IMR-90 (cell line): ENCODE results near the gene CHRNA7. TPM values are rescaled to one million over a fixed set of nuclear protein-coding genes. Genes with fewer than 3 reads are reported as not detected.

Source experiments
- ATAC-seq: fragments of 200-7000 bp; cut with Tn5 transposase; 2 replicates; pipeline ENCODE4 v1.9.1; 2020; ENCODE audit warnings: low read depth, mild to moderate bottlenecking, moderate library complexity
- BruUV-seq: library from RNA; stranded (reverse); fragments of 400-500 nt; replicated peaks from 2 replicates; lab custom pipeline; 2021; lab: Mats Ljungman, UMichigan
- CTCF ChIA-PET: fragments of 300-600 bp; formaldehyde crosslinking; extraction: SDS; loops from one replicate; lab custom pipeline; 2021; ENCODE audit warnings: antibody characterized with exemption; lab: Yijun Ruan, JAX
- POLR2A ChIA-PET: fragments of 300-600 bp; sonication (Branson Sonifier 250); formaldehyde crosslinking; loops from one replicate; lab custom pipeline; 2022; ENCODE audit warnings: antibody characterized with exemption; ENCODE audit not compliant: unreplicated experiment; lab: Charles Lee
- DNase-seq: peaks from one replicate; pipeline ENCODE4 v3.0.0; 2013
- H2AFZ ChIP-seq: replicated peaks from 2 replicates; pipeline ENCODE3; 2013; ENCODE audit warnings: low read length, mild to moderate bottlenecking; ENCODE audit not compliant: poor library complexity
- H2AK5ac ChIP-seq: 2 replicates; pipeline ENCODE4 v1.6.1; 2013; ENCODE audit warnings: low read depth, low read length, inconsistent platforms
- H2AK9ac ChIP-seq: replicated peaks from 2 replicates; pipeline ENCODE3; 2013; ENCODE audit warnings: mild to moderate bottlenecking, low read depth, low read length, moderate library complexity; ENCODE audit not compliant: poor library complexity
- H2BK120ac ChIP-seq: 2 replicates; pipeline ENCODE4 v1.6.1; 2013; ENCODE audit warnings: low read depth, low read length, inconsistent platforms
- H2BK15ac ChIP-seq: 3 replicates; pipeline ENCODE4 v1.6.1; 2013; ENCODE audit warnings: low read depth, low read length, inconsistent platforms
- H2BK20ac ChIP-seq: 2 replicates; pipeline ENCODE4 v1.6.1; 2013; ENCODE audit warnings: low read depth, mild to moderate bottlenecking, inconsistent platforms, low read length, moderate library complexity
- H2BK5ac ChIP-seq: 2 replicates; pipeline ENCODE4 v1.6.1; 2013; ENCODE audit warnings: mild to moderate bottlenecking, low read depth, low read length, inconsistent platforms; ENCODE audit not compliant: poor library complexity, severe bottlenecking
- H3K14ac ChIP-seq: replicated peaks from 2 replicates; pipeline ENCODE4 v1.6.1; 2013; ENCODE audit warnings: low read depth, low read length, inconsistent platforms
- H3K18ac ChIP-seq: 2 replicates; pipeline ENCODE4 v1.6.1; 2013; ENCODE audit warnings: low read depth, low read length, control low read depth
- H3K23ac ChIP-seq: 2 replicates; pipeline ENCODE4 v1.6.1; 2013; ENCODE audit warnings: low read depth, low read length, inconsistent platforms
- H3K27ac ChIP-seq: 2 replicates; pipeline ENCODE4 v1.5.1; 2013; ENCODE audit warnings: mild to moderate bottlenecking, control low read depth, low read length; ENCODE audit not compliant: insufficient read depth
- H3K27me3 ChIP-seq: 2 replicates; pipeline ENCODE4 v1.6.1; 2013; ENCODE audit warnings: low read length; ENCODE audit not compliant: control insufficient read depth, insufficient read depth
- H3K36me3 ChIP-seq: 2 replicates; pipeline ENCODE4 v1.6.1; 2013; ENCODE audit warnings: low read length, mixed read lengths; ENCODE audit not compliant: control insufficient read depth, insufficient read depth
- H3K4ac ChIP-seq: 2 replicates; pipeline ENCODE4 v1.6.1; 2013; ENCODE audit warnings: low read depth, low read length, inconsistent platforms
- H3K4me1 ChIP-seq: 2 replicates; pipeline ENCODE4 v1.6.1; 2013; ENCODE audit warnings: low read length, mixed read lengths; ENCODE audit not compliant: control insufficient read depth, insufficient read depth
- H3K4me2 ChIP-seq: 2 replicates; pipeline ENCODE4 v1.6.1; 2013; ENCODE audit warnings: low read depth, mild to moderate bottlenecking, control low read depth, low read length, moderate library complexity
- H3K4me3 ChIP-seq: 2 replicates; pipeline ENCODE4 v1.5.1; 2013; ENCODE audit warnings: low read depth, mild to moderate bottlenecking, control low read depth, low read length, moderate library complexity; ENCODE audit not compliant: insufficient read depth
- H3K56ac ChIP-seq: 2 replicates; pipeline ENCODE4 v1.6.1; 2013; ENCODE audit warnings: low read length, inconsistent platforms; ENCODE audit not compliant: insufficient read depth; ENCODE audit errors: extremely low read depth
- H3K79me1 ChIP-seq, 2 experiments: 2 replicates each; pipeline ENCODE4 v1.6.1; 2013; ENCODE audit warnings: low read length in 2 of 2, inconsistent platforms in 1 of 2, low read depth in 1 of 2
- H3K9ac ChIP-seq: 2 replicates; pipeline ENCODE4 v1.6.1; 2013; ENCODE audit warnings: low read depth, low read length, control low read depth
- H3K9me1 ChIP-seq: 2 replicates; pipeline ENCODE4 v1.6.1; 2013; ENCODE audit warnings: low read length, inconsistent platforms; ENCODE audit not compliant: insufficient read depth
- H3K9me3 ChIP-seq: 2 replicates; pipeline ENCODE4 v1.6.1; 2013; ENCODE audit warnings: low read length; ENCODE audit not compliant: control insufficient read depth, insufficient read depth
- H4K20me1 ChIP-seq: 2 replicates; pipeline ENCODE4 v1.6.1; 2013; ENCODE audit warnings: low read length, inconsistent platforms; ENCODE audit not compliant: insufficient read depth
- H4K5ac ChIP-seq: 2 replicates; pipeline ENCODE4 v1.6.1; 2013; ENCODE audit warnings: mild to moderate bottlenecking, low read depth, low read length, control low read depth
- H4K8ac ChIP-seq, 2 experiments: 2 replicates each; pipeline ENCODE4 v1.6.1; 2013; ENCODE audit warnings: low read depth in 2 of 2, low read length in 2 of 2, control low read depth in 1 of 2, inconsistent platforms in 1 of 2
- H4K91ac ChIP-seq: 2 replicates; pipeline ENCODE4 v1.6.1; 2013; ENCODE audit warnings: low read depth, low read length, inconsistent platforms; ENCODE audit not compliant: insufficient read depth
- FOS ChIP-seq: fragments of 150-350 bp; IDR thresholded peaks from 2 replicates; pipeline ENCODE4 v1.6.1; 2016; ENCODE audit warnings: low read depth, low read length
- MAFK ChIP-seq: IDR thresholded peaks from 2 replicates; pipeline ENCODE4 v1.6.1; 2012; ENCODE audit warnings: low read depth, low read length, improper control_type of control experiment
- MAZ ChIP-seq: IDR thresholded peaks from 2 replicates; pipeline ENCODE4 v1.6.1; 2012; ENCODE audit warnings: low read depth, mild to moderate bottlenecking, low read length, improper control_type of control experiment, moderate library complexity, borderline replicate concordance
- MXI1 ChIP-seq: IDR thresholded peaks from 2 replicates; pipeline ENCODE4 v1.6.1; 2012; ENCODE audit warnings: low read depth, mild to moderate bottlenecking, low read length, moderate library complexity, borderline replicate concordance
- NFE2L2 ChIP-seq: fragments of 150-350 bp; IDR thresholded peaks from 2 replicates; pipeline ENCODE4 v1.6.1; 2016; ENCODE audit warnings: low read depth, mild to moderate bottlenecking, low read length
- whole genome bisulfite sequencing, 2 experiments: methylation state at CpG; one replicate each; pipeline versions ENCODE4 v1.1.5 to v1.1.7; 2013; ENCODE audit warnings: missing lambda C conversion rate in 2 of 2; ENCODE audit not compliant: insufficient read length in 1 of 2; ENCODE audit errors: extremely low coverage in 2 of 2; 5-methylcytosine and 5-hydroxymethylcytosine counted together
- dilution Hi-C: fragments of 300-500 bp; cut with HindIII; formaldehyde crosslinking; loops from one replicate; pipeline ENCODE4 v1.14.3; 2018; ENCODE audit warnings: low sequenced_read_pairs; ENCODE audit not compliant: unreplicated experiment
- in situ Hi-C: fragments of 300-500 bp; cut with MboI; formaldehyde crosslinking; loops from 3 replicates; pipeline ENCODE4 v1.14.3; 2019; ENCODE audit warnings: low sequenced_read_pairs, inconsistent platforms, mixed read lengths
- intact Hi-C: fragments of 100-400 bp; cut with micrococcal nuclease; formaldehyde crosslinking; loops from 2 replicates; pipeline ENCODE4 v1.10.0; 2022
- microRNA-seq, 2 experiments: library from miRNA; stranded (forward) in 1 of 2; unstranded in 1 of 2; fragments of 10-50 nt in 1 of 2; fragments of <30 nt in 1 of 2; gene quantifications in 1 of 2; microRNA quantifications in 1 of 2; one replicate each; pipeline versions ENCODE3 to v1.1.0; 2013 to 2020; ENCODE audit not compliant: insufficient read depth in 1 of 2, insufficient read length in 1 of 2, unreplicated experiment in 1 of 2
- polyA plus RNA-seq, 3 experiments: library from polyadenylated mRNA; depleted of rRNA; stranded (reverse); fragments of >200 nt; gene quantifications; 2 replicates each; pipeline ENCODE4 v1.2.3, GENCODE V29; 2012; ENCODE audit warnings: low replicate concordance in 1 of 3
- small RNA-seq, 5 experiments: library from RNA; depleted of rRNA; stranded (forward); fragments of <200 nt; gene quantifications; one replicate each; pipeline ENCODE3, GENCODE V24; 2012
- total RNA-seq: library from RNA; depleted of rRNA; stranded (reverse); fragments of >200 nt; gene quantifications from 2 replicates; pipeline ENCODE4 v1.2.3, GENCODE V29; 2012; rRNA removed

Gene CHRNA7
- total and polyA plus RNA-seq, 2 of the 4 experiments (the other 2 are of a cell fraction), result 0.10 TPM; not detected in 1

DNA sequence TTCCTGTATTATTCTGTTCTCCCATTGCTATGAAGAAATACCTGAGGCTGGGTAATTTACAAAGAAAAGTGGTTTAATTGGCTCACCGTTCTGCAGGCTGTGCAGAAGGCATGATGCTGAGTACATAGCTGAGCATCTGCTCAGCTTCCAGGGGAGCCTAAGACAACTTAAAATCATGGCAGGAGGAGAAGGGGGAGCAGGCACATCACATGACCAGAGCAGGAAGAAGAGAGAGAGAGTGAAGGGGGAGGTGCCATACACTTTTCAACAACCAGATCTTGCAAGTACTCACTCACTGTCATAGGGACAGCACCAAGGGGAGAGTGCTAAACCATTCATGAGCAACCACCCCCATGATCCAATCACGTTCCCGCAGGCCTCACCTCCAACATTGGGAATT, 188.4 kb downstream of the CHRNA7 start:
- no peaks in the 10 kb centered on the region for H3K36me3 ChIP-seq
- no peak overlapping the region for H3K23ac ChIP-seq
- no peaks in the 10 kb centered on the region for H3K27me3 ChIP-seq
- intact Hi-C loops, result no loop called here
- BruUV-seq, result no TSS peak
- no peak overlapping the region for H4K8ac ChIP-seq
- H2BK15ac ChIP-seq, result no peak overlapping the region
- H3K56ac ChIP-seq, result no peak overlapping the region
- H4K20me1 ChIP-seq, result no peaks in the 10 kb centered on the region
- H3K9me1 ChIP-seq, result no peaks in the 10 kb centered on the region
- no peaks in the 10 kb centered on the region for H3K9me3 ChIP-seq
- in situ Hi-C loops, result no loop called here
- no peak overlapping the region for H2AK5ac ChIP-seq
- TF ChIP-seq FOS, result no peak
- TF ChIP-seq MXI1, result no peak
- TF ChIP-seq MAFK, result no peak
- no peak for TF ChIP-seq MAZ
- no peak for TF ChIP-seq NFE2L2
- H2AFZ ChIP-seq, result no peak overlapping the region
- H3K4ac ChIP-seq, result no peak overlapping the region
- no peak overlapping the region for H2AK9ac ChIP-seq
- H3K27ac ChIP-seq, result no peak overlapping the region
- no peaks in the 10 kb centered on the region for H3K79me1 ChIP-seq
- POLR2A ChIA-PET, result no interaction called here
- no peak overlapping the region for H2BK20ac ChIP-seq
- no peak overlapping the region for H3K18ac ChIP-seq
- DNase-seq (no peak), ATAC-seq (no peak)
- H2BK120ac ChIP-seq, result no peak overlapping the region
- H4K5ac ChIP-seq, result no peak overlapping the region
- no peak overlapping the region for H3K14ac ChIP-seq
- no peak overlapping the region for H3K4me3 ChIP-seq
- dilution Hi-C loops, result no loop called here
- no peak overlapping the region for H4K91ac ChIP-seq
- CTCF ChIA-PET, result no interaction called here
- no peak overlapping the region for H3K4me2 ChIP-seq
- no peak overlapping the region for H3K9ac ChIP-seq
- H2BK5ac ChIP-seq, result no peak overlapping the region
- no CpG with 5 or more reads among the region's 3 CpGs for WGBS, 2 experiments
- no peaks in the 10 kb centered on the region for H3K4me1 ChIP-seq

Small RNAs within 50 kb of the gene (microRNA-seq; reads per million reads assigned to microRNA genes)
- not detected for gene RF00019 (ENCODE audit: insufficient read depth, insufficient read length)

Small RNAs within 50 kb of the gene (small RNA-seq; reads per million reads assigned to genes)
- 0 reads per million in 5 experiments for gene RF00019

Other genes with a start within 250 kb of the CHRNA7 start
- gene OTUD7A, start 159.8 kb upstream of the CHRNA7 start, total RNA-seq, result under 0.01 and 0.28 TPM in 2 replicates
- 0.10 and 0.16 TPM in 2 replicates for gene OTUD7A, start 159.8 kb upstream of the CHRNA7 start, polyA plus RNA-seq (2012; rRNA removed)